ENCODE results near the gene APOLD1.

- TF ChIP-seq CTCF (IDR thresholded peaks at IDR 0.05) (no peak), POLR2A (IDR thresholded peaks at IDR 0.05) (no peak)
Observed at GRCh38 chr12:12806784-12807516, 21.5 kb downstream of the APOLD1 start.
